GM12891 (cell line): ENCODE measurements around the gene CLTCL1.

Experiments
- POLR2A ChIP-seq: IDR thresholded peaks from 2 replicates; pipeline ENCODE4 v1.6.1; 2011; ENCODE audit warnings: low read depth, low read length, control low read depth
- POLR2AphosphoS5 ChIP-seq: IDR thresholded peaks from 2 replicates; pipeline ENCODE4 v1.6.1; 2011; ENCODE audit warnings: low read depth, low read length, control low read depth
- POU2F2 ChIP-seq: IDR thresholded peaks from 2 replicates; pipeline ENCODE4 v1.6.1; 2011; ENCODE audit warnings: low read depth, mild to moderate bottlenecking, control low read depth, low read length, moderate library complexity
- SPI1 ChIP-seq: IDR thresholded peaks from 2 replicates; pipeline ENCODE4 v1.6.1; 2011; ENCODE audit warnings: low read depth, low read length, control low read depth
- TAF1 ChIP-seq: IDR thresholded peaks from 2 replicates; pipeline ENCODE4 v1.6.1; 2011; ENCODE audit warnings: low read depth, low read length, control low read depth

GRCh38 chr22:19143212-19143611 is 148.3 kb downstream of the CLTCL1 start:
- TF ChIP-seq POLR2A (no peak), POLR2AphosphoS5 (no peak), TAF1 (no peak), SPI1 (no peak), POU2F2 (no peak)
